ENCODE measurements around the gene DAND5.

GRCh38 chr19:12940897-12941296, 28.5 kb upstream of the DAND5 start:
- TF ChIP-seq POLR2AphosphoS5 (IDR thresholded peaks at IDR 0.05; ENCODE audit: low read depth, low read length) (no peak), EP300 (IDR thresholded peaks at IDR 0.05; ENCODE audit: borderline replicate concordance in 1 of 2, low read depth in 1 of 2, low read length in 1 of 2) (no peak), RAD21 (IDR thresholded peaks at IDR 0.05; ENCODE audit: low read length) (no peak), RXRA (IDR thresholded peaks at IDR 0.05; ENCODE audit: borderline replicate concordance, low read depth) (no peak), CTCF (IDR thresholded peaks at IDR 0.05) (no peak), FOXM1 (IDR thresholded peaks at IDR 0.05; ENCODE audit: low read depth) (no peak), YY1 (IDR thresholded peaks at IDR 0.05; ENCODE audit: low read depth) (no peak)

Measured in SK-N-SH (cell line).